Activated CD4-positive, alpha-beta T cell treated with anti-CD3 and anti-CD28 coated beads, Interleukin-2, Interleukin-6, amounts not matched to agents 100 ng/mL and 50 ng/mL, durations not matched to agents 16 hours and 8 hours (primary cell): ENCODE results near the gene HELZ2.
"Not testable (repeated sequence)": the region's sequence is repeated elsewhere in the genome, so short reads cannot be mapped to it uniquely, and the experiment has no call there.

Source experiments
- DNase-seq: peaks from one replicate; pipeline ENCODE4 v3.0.0-alpha.2; 2020

Gene HELZ2

DNA sequence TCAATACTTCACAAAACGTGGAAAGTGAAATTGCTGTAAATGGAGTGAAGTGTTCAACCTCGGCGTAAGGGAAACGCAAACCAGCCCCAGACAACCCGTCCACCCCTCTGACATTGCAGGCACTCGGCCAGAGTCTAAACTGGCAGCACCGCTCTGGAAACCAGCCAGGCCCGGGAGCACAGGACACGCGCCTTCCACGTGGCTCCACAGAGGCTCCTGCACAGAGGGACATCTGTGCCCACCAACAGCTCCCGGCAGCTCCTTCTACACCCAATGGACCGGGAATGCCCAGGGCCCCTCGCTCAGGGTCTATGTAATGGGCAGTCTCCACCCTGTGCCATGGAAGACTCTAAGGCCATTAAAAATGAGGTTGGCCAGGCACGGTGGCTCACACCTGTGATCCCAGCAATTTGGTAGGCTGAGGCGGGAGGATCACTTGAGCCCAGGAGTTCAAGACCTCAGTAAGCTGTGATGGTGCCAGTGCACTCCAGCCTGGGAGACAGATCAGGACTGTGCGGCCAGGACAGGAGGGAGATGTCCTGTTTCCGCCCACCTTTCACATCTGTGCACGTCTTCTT is 3.4 kb upstream of the HELZ2 start:
- DNase-seq = no peak

DNA sequence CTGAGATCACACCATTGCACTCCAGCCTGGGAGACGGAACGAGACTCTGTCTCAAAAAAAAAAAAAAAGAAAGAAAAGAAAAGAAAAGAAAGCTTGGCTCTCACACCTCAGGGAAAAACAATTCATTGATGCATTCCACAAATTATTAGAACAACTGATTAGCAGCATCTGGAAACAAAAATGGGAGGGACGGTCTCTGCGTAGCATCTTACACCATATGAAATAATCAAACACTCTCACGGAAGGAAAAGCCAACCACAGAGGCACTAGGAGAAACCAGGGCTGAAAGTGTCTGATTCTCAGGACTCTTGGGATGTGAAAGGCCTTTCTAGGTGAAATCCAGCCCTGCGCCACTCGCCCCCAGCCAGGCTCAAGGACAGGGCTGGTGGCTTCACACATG is 2.3 kb upstream of the HELZ2 start:
- no peak for DNase-seq

DNA sequence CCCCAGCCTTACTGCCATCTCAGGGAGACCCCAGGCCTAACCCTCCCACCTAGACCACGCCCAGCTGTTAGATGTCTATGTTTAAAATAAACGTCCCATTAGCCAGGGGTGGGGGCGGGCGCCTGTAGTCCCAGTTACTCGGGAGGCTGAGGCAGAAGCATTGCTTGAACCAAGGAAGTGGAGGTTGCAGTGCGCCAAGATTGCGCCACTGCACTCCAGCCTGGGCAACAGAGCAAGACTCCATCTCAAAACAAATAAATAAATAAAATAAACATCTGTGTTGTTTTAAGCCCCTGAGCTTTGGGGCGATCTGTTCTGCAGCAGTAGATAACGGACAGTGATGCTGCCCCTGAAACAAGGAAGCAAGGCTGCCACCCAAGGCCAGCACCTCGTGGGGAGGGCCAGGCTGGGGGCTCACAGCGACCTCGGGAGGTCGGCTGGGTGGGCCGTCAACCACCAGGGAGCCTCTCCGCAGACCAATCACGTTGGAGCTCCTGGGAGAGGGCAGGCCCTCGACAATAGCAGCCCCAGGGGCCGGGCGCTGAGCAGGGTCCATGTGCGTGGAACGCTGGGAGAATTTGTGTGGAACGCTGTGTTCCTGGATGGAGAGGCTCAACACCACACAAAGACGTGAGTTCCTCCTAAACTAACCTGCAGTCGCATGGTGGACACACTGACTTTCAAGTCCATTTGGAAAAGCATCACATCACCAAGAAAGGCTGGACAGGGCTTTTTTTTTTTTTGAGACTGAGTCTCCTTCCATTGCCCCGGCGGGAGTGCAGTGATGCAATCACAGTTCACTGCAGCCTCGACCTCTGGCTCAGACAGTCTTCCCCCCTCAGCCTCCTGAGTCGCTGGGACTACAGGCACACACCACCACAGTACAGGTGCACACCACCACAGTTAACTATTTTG is 1.0 kb upstream of the HELZ2 start:
- no peak for DNase-seq

DNA sequence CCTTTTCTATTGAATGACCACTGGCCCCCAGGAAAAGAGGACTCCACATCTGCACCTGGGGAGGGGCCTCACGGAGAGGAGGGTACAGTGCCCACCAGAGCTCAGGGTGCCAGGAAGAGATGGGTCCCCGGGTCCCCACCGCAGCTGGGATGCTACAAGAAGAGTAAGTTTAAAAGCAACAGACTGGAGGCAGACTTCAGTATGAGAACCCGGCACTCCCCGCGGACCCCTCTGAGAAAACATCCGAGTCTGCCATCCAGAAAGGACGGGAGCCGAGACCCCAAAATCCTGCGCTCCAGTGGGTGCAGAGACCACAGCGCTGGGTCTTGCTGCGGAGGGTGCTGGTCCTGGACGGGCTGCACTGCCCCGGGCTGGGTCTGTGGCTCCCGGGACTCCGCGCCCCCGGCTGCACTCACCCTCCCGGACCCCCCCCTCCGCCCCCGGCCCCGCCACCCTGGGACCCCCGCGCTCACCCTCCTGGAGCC is 350 bp downstream of the HELZ2 start:
- no peak for DNase-seq

DNA sequence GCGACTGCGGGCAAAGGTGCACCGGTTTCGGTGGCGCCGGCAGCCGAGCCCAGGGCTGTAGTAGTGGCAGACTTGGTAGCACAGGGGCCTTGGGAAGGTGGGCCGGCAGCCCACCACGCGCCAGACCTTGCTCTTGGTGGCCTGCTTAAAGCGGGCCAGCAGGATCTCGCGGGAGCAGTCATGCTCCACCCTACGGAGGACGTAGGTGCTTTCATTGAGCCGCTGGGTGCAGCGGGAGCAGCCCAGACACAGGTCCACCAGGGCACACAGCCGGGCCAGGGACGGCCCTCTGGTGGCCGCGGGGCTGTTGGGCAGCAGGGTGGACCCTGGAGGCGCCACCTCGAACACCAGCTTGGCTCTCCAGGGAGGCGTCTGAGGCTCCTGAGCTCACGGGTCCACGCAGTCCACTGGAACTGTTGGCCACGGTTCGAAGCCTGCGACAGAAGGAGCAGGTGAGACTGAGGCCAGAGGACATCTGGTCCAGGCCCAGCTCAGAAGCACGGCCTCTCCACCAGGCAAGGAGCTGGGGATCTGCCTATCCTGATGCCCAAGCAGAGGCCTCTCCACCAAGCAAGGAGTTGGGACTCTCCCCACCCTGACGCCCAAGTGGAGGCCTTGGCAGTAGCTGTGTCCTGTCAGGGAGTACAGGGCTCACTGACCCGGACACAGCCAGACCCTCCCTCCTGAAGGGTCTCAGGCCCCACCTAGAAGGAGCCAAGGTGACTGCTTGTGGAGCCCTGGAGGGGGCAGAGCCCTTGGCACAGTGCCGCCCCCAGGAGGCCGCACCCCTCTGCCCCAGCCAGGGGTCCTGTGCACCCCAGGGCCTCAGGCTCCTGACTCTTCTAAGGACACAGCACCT is 1.0 kb downstream of the HELZ2 start:
- no peak for DNase-seq

DNA sequence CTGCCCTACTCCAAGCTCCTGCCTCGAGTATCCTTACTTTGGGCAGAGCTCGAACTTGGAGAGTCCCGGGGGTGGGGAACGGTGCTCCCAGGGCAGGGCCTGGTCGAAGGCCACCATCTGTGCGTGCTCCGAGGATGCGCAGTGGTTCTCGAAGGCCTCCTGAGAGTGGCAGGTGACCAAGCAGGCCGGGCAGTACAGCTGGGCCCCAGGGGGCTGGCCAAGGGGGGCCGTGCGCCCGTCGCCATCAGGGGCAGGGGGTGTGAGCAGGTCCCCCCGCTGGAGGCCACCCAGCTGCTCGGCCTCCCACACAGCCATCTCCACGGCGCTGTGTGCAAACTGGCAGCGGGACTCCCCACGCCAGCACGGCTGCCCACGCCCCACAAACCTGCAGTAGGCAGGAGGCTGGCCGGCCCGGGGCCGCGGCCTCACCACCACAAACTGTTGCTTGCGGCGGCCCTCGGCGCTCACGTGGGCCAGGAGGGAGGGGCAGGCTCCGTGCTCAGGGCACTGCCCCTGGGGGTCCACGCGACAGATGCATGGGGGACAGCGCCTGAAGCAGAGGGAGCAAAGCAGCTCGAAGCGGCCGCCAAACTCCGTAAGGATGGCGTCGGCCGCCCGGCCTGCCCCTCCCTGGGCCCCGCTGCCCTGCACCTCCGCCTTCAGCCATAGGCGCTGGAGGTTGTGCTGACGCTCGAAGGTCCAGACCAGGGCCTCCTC is 1.8 kb downstream of the HELZ2 start:
- DNase-seq = no peak

DNA sequence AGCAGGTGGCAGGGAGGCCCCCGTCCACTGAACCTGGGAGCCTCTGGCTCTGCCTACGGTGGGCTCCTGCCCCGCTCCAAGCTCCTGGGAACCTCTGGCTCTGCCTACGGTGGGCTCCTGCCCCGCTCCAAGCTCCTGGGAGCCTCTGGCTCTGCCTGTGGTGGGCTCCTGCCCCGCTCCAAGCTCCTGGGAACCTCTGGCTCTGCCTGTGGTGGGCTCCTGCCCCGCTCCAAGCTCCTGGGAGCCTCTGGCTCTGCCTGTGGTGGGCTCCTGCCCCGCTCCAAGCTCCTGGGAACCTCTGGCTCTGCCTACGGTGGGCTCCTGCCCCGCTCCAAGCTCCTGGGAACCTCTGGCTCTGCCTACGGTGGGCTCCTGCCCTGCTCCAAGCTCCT is 3.0 kb downstream of the HELZ2 start:
- DNase-seq = not testable (repeated sequence)

DNA sequence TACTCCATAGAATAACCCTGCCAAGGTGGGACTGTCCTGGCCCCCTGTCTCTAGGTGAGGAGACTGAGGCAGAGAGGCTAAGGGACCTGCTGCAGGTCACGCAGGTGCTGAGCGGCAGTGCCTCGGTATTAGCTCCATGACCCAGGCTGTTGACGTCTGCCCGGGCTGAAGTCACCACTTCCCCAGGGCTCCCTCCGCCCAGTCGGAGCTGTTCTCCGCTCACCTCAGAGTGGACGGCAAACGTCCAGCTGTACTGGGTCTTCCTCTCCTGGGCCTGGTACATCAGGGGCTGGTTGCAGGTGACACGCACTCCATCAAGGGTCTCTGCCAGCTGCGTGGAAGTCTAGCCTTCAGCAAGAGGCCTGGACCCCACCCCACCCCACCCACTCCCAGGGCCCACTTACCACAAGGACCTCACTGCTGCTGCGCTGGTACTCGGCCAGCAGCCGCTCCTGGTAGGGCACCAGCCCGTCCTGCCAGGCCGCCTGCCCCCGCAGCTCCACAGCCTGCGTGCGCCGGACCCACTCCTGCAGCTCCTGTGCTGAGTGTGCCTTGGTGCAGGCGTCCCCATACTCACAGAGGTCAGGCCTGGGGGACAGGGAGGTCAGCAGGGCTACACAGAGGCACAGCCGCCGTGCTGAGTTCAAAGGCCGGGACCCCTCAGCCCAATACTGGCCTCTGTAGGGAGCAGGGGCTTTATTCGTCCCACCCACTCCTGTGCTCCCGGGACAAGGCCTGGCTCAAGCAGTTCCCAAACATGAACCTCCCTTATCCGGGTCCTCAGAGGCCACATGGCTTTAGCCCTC is 3.6 kb downstream of the HELZ2 start:
- no peak for DNase-seq

DNA sequence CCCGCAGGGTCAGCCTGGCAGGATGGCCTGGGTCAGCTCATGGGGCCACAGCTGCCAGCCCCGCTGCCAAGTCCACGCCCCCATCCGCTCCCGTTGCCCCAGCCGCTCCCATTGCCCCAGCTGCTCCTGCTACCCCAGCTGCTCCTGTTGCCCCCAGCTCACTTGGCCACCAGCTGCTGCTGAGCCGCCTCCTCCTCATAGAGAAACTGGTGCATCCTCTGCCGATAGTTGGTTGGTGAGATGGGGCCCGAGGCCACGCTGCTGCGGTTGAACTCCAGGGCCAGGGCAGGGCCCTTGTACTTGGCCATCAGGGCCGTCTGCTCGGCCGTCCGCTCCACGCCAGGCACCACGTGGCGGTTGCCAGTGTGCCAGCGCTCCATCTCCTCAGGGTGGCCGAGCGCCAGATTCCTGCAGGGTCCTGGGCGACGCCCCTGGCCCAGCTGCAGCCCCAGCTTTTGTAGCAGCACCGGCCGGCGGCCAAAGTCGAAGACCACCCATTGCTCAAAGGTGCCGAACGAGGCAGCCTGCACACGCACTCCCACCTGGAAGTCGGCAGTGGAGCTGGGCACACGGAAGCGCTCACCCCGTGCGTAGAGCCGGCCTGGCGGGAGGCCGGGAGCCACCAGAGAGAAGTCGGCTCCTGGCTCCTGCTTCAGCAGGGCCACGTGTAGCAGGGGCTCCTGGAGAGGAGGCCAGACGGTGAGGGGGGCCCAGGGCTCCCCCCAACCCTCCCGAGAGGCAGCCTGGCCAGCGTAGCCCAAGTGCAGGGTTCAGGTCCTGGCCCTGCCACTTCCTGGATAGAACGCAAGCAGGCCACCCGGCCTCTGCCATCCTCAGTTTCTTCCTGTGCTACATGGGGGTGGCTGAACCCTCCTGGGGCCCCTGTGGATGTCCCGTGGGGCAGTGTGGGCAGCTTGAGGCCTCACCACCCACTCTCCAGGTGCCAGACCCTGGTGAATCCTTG is 4.8 kb downstream of the HELZ2 start:
- DNase-seq = peak; percentile 19

DNA sequence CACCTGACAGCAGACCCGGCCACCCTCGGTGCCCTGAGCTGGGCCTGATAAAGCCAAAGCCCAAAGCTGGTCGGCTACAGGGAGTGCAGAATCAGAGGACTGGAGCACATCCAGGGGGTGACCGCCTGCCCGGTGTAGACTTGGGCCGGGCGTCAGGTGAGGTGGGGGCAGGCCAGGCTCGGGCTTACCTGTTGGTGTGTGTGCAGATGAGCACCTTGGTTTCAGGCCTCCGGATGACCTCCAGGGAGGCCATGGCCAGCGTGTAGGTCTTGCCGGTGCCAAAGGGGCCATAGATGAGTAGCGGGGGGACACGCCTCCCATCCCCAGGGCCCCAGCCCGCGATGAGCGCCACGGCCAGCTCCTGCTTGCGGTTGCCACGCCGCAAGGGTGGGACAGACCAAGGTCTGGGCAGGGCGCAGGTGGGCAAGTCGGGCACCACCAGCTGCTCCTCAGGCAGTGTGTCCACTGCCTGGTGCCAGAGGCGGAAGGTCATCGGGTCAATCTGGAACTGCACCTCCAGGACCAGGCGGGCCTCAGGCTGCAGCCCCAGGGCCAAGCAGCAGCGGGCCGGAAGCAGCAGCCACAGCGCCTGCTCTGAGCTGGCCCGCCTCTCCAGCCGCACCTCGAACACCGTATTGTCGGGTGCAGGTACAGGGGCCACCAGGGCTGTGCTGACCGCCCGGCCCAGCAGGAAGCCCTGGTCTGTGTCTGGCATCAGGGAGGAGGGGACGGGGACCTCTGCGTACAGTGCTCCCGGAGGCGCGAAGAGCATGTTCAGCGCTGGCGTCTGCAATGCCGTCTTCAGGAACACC is 5.7 kb downstream of the HELZ2 start:
- DNase-seq = no peak

DNA sequence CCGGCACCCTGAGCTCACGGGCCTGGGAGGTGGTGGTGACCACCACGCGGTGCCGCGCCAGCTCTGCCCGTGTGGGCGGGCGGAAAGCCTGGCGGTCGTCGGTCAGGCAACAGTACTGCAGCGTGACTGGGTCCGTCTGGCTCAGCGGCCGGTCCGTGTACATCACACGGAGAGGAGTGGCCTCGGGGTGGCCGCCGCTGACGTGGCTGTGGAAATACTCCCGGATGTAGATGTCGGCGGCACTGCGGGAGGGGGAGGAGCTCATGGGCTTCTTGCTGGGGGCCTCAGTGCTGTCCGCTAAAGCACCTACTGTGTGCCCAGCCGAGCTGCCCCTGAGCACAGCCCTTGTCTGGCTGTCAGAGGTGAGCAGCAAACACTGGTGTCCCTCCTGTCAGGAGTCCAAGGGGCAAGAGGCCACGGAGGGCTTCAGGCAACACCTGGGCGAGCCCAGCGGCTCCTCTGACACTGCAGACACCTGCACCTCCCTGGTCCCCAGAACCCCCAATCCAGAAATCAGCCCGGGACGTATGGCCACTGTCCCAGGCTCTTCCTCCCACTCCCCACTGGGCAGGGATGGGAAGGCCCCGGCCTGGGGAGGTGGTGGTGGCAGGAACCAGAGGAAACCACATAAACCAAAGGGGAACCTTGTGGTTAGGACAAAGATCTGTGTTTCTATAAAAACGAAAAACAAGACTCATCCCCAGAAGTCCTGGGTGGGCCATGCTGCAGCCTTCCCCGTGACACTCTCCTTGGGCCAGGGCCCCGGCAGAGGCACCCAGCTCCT is 6.5 kb downstream of the HELZ2 start:
- DNase-seq = peak; percentile 88

DNA sequence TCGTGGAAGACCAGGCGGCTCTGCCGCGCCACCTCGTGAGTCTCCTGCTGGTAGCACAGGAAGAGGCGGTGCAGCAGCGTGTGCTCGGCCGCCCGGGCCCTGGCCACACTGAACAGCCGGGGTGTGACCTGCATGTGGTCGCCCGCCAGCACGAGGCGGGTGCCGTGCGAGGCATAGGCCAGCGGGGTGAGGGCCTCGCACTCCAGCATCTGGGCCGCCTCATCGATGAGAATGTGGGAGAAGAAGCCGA is 7.0 kb downstream of the HELZ2 start:
- DNase-seq = peak; percentile 12

DNA sequence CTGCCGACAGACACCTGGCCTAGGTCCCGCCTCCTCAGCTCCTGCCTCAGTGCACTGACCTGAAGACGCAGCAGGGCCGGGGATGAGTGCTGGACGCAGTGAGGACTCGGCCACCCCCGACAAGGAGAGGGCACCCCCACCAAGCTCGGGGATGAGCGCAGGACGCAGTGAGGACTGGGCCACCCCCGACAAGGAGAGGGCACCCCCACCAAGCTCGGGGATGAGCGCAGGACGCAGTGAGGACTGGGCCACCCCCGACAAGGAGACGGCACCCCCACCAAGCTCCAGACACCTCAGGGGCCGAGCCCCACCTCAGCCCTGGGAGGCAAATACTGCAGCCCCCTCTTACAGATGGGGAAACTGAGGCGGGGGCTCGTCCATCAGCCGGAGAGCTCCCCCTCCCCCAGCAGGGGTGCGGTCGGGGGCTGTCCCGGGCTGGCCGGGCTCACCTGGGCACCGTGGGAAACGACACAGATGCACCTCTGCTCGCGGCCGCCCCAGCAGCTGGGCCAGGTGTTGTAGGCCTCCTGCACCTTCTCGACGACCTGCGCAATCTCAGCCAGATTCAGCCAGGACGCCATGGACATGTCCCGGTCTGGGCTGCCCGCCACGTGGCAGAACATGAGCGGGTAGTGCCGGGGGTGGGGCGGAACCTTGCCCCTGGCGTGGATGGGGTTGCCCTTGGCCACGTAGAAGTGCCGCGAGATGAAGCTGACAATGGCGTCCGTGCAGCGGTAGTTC is 7.5 kb downstream of the HELZ2 start:
- DNase-seq = no peak

DNA sequence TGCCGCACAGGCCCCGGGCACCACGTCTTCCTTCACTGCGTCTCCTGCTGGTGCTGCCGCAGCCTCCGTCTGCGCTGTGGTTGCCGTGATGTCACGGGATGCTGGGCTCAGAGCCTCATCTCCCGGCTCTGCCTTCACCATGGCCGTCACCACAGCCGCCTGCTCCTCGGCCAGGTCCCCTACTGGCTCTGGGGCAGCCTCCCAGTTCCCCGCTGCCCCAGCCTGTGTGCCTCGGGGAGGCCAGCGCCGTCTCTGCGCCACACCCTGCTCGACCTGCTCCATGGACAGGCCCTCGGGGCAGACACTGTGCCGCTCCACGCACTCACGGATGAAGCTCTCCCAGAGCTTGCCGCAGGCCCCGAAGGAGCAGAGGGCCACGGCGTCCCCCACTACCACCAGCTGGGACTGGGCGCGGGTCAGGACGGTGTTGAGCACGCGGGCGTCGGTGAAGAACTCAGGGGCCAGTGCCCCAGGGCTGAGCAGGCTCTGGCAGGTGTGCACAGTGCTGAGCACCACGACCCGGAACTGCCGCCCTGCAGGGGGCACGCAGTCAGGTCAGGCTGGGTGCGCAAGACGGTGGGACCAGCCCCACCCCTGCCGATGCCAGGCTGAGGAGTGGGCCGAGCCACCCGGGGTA is 8.2 kb downstream of the HELZ2 start:
- DNase-seq = no peak

DNA sequence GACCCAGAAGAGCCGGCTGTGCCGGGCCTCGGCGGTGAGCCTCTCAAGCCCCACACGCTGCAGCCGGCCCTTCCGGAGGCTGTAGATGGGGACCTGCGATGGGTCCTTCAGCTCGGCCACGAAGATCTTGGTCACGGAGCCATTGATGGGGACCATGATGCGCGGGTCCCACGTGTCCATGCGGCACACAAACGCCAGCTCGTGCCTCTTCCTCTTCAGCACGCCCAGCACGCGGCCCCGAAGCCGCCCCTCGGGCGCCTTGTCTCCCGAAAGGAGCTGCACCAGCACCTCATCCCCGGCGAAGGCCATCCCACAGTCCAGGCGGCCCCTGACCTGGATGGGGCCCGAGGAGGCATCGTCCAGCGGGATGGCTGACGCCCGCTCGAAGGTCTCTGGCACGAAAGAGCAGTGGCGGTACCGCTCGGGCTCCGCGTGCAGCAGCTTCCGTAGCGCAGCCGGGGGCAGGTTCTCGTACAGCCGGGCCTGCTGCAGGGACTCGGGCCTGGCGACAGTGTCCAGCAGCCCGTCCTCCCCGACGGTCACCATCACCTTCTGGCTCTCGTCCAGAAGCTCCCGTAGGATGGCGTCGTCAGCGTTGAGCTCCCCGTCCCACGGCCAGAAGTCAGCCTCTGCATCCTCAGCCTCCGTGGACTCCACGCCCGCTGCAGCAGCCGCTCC is 8.9 kb downstream of the HELZ2 start:
- no peak for DNase-seq

DNA sequence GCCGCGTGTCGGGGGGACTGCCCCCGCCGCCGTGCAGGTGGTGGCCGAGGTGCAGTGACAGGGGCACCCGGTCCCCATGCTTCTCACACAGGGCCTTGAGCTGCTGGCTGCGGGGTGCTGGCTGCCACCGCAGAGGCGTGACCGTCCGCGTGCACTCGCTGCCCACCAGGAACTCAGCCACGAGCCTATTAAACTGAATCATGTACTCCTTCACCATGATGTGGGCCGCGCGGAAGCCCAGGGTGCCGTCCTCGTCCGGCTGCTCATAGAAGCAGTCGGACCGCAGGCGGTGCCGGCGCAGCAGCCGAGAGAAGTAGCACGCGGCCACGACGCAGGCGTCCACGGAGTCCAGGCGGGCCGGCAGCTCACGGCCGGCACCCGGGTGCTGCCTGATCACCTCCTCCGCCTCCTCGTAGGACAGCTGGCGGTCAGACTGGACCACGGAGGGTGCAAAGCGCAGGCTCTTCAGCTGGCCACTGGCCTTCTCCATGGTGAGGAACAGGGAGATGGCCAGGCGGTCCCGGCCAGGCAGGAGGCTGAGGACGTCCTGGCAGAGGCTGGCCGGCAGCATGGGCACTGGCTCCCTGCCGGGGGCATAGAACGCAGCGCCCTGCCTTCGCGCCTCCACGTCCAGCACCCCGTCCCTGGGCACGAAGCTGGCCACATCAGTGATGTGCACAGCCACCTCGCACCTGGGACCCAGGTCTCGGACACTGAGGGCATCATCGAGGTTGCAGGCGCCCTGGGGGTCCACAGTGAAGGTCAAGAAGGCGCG is 9.8 kb downstream of the HELZ2 start:
- no peak for DNase-seq
